Gastrocnemius medialis (tissue), 4 donors: ENCODE data around the gene MAIP1.

Experiments used
- POLR2A ChIP-seq, 2 donors: fragments of 450-650 bp; IDR thresholded peaks; one replicate each; pipeline ENCODE4 v1.6.1; 2017; ENCODE audit warnings: antibody characterized with exemption in 2 of 2, mild to moderate bottlenecking in 2 of 2, moderate library complexity in 2 of 2
- TF ChIP-seq, protein P1 (sequence below), 5 experiments: fragments of 450-650 bp in 3 of 5; fragments of 200-600 bp in 2 of 5; sonication (generic) in 2 of 5; IDR thresholded peaks in 4 of 5; conservative IDR thresholded peaks in 1 of 5; 1 replicate in 4 of 5; 2 replicates in 1 of 5; pipeline ENCODE4 v1.5.1; 2016 to 2019; ENCODE audit warnings: antibody characterized with exemption in 5 of 5, mild to moderate bottlenecking in 3 of 5, moderate library complexity in 3 of 5

DNA sequence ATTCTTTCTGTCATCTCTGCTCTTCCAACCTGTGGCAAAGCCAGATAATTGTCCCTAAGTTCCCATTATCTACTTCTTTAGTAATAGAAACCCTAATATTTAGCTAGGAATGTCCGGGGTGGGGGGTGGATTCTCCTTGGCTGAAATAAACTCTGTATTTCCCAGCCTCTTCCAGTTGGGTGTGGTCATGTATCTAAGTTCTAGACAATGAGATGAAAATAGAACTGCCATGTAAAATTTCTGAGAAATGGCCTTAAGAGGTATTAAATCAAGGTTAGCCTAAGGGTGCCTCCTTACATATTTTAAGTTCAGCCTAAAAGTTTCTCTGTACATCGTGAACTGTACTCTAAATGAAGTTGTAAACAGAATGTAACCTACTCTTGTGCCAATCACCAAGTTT, 39.5 kb downstream of the MAIP1 start:
- TF ChIP-seq, protein P1, sequence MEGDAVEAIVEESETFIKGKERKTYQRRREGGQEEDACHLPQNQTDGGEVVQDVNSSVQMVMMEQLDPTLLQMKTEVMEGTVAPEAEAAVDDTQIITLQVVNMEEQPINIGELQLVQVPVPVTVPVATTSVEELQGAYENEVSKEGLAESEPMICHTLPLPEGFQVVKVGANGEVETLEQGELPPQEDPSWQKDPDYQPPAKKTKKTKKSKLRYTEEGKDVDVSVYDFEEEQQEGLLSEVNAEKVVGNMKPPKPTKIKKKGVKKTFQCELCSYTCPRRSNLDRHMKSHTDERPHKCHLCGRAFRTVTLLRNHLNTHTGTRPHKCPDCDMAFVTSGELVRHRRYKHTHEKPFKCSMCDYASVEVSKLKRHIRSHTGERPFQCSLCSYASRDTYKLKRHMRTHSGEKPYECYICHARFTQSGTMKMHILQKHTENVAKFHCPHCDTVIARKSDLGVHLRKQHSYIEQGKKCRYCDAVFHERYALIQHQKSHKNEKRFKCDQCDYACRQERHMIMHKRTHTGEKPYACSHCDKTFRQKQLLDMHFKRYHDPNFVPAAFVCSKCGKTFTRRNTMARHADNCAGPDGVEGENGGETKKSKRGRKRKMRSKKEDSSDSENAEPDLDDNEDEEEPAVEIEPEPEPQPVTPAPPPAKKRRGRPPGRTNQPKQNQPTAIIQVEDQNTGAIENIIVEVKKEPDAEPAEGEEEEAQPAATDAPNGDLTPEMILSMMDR (IDR thresholded peaks at IDR 0.05 in 4 of 5, conservative IDR thresholded peaks at IDR 0.05 in 1 of 5) = no peak
- no peak for TF ChIP-seq POLR2A (IDR thresholded peaks at IDR 0.05)
